Activated CD8-positive, alpha-beta memory T cell treated with anti-CD3 and anti-CD28 coated beads, Interleukin-2, amount 50 U/mL, for 24 hours (primary cell): ENCODE data around the gene LRRC4B.

Experiments used
- DNase-seq: peaks from one replicate; pipeline ENCODE4 v3.0.0-alpha.2; 2020; ENCODE audit errors: extremely low read depth

The LRRC4B gene

DNA sequence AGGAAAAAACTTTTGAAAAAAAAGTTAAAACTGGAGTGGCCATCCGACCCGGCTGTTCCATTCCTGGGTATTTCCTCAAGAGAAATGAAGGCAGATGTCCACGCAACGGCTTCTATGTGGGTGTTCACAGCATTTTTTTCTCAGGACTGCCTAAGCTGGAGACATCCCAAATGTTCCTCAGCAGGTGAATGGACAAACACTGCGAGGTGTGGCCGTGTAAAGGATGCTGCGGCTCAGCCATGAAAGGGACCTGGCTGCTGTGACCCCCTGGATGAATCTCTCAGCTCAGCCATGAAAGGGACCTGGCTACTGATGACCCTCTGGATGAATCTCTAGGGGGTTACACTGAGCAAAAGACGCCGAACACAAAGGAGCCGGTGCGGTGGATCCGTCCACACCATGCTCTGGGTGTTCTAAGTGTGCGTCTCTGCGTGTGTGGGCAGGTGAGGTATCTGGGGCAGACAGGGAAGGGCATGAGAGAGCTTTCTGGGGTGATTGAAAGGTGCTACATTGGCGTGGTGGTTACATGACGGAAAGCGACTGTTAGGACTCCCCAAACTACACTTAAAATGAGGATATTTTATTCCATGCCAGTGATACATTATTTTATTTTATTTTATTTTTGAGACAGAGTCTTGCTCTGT, 47.3 kb downstream of the LRRC4B start:
- no peak for DNase-seq

DNA sequence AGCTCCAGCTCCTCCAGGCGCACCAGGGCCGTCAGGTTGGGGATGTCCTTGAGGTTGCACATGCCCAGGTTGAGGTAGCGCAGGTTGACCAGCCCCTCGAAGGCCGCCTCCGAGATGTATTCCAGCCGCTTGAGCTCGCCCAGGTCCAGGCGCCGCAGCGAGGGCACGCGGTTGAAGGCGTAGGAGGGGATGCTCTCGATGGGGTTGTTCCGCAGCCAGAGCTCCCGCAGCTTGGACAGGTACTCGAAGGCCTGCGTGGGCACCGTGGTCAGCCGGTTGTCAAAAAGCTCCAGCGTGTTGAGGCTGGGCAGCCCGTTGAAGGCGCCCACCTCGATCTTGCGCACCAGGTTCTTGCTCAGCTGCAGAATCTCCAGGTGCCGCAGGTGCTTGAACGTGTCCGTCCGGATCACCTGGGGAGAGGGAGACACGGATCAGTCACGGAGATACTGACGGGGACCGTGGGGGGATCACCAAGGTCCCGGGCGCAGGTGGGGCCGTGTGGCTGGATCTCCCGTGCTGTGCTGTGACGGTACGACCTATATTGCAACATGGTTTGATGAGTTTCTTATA, 49.1 kb downstream of the LRRC4B start:
- DNase-seq, result no peak

DNA sequence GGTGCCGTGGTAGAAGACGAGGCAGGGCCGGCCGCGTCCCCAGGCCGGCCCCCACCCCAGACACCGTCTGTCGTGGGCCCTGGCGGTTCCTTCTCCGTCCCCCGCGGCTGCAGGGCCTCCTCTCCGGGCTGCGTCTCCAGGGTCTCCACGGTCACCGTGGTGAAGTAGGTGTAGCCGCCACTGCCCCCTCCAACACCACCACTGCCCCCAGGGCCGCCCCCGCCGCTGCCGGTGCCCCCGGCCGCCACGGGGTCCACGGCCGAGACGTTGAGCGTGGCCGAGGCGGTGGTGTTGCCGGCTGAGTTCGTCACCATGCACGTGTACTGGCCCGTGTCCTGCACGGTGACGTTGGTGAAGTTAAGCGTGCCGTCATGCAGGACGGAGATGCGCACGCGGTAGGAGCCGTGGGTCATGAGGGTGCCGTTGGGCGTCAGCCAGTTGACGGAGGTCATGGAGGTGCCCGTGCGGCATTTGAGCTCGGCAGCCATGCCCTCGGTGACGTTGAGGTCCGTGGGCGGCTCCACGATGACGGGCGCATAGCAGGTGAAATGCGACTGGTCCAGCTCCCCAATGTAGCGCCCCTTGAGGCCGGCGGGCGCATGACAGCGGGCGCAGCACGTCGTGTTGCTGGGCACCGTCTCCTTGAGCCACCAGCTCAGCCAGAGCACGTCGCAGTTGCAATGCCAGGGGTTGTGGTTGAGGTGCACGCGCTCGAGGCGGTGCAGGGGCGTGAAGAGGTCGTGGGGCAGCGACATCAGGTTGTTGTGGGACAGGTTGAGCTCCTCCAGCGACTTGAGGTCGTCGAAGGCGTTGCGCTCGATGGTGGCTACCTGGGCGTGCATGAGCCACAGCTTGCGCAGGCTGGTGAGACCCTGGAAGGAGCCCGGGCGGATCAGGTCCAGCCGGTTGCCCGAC, 49.9 kb downstream of the LRRC4B start:
- DNase-seq, result no peak

DNA sequence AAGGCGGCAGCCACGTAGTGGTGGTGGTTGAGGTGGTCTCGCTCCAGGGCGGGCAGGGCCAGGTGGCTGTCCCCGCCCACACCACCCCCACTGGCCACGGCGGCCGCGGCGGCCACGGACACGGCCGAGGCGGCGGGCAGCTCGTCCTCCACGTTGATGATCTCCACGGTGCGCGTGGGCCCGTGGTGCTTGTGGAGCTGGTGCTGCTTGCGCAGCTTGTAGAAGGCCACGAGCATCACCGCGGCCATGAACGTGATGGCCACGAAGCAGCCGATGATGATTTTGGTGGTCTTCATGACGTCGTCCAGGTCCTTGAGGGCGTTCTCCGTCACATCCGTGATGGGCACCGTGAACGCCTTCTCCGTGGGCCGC, 50.5 kb downstream of the LRRC4B start:
- no peak for DNase-seq

DNA sequence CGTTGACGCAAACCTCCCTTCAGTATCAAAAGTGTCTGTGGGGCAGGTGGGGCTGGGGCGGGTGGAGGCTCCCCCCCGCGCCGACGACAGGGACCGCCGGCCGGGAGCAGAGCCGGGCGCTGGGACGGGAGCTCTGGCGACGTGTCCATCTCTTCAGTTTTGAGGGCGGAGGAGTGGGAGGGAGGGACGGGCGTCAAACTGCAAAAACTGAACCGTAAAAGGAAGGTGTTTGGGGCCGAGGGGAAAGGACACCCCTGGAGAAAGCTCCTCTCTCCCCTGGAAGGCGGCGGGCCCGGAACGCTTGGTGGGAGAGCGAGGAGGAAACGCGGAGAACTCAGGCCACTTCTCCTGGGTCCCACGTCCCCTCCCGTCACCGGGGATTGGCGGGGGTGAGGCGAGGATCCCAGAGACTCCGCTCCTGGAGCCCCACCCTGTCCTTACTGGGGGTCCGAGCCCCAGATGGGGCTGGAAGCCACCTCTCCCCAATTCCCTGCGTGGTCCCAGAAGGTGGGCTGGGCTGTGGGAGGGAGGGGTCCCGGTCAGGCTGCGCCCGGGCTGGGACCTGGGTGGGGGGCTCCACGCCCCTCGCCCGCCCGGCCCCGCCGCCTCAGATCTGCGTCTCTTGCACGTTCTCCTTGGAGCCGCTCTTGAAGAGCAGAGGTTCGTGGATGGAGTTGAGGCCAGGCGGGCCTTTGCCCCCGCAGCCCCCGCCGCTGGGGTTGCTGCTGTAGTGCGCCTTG, 51.1 kb downstream of the LRRC4B start:
- no peak for DNase-seq

DNA sequence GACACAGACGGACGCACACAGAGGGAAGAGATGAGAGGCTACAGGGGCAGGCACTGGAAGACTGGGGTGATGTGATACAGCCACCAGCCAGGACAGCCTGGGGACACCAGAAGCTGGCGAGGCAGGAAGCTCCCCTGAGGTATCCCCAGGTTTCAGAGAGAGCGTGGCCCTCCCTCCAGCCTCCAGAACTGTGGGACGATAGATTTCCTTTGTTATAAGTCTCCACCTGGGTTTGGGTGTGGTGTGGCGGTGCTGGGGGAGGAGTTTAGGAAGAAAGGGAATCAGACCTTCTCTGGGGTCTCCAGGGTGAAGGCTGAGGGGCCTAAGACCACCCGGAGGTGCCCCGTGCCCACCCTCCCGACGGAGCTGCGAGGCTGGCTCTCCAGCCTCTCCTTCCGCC, 51.8 kb downstream of the LRRC4B start:
- no peak for DNase-seq

DNA sequence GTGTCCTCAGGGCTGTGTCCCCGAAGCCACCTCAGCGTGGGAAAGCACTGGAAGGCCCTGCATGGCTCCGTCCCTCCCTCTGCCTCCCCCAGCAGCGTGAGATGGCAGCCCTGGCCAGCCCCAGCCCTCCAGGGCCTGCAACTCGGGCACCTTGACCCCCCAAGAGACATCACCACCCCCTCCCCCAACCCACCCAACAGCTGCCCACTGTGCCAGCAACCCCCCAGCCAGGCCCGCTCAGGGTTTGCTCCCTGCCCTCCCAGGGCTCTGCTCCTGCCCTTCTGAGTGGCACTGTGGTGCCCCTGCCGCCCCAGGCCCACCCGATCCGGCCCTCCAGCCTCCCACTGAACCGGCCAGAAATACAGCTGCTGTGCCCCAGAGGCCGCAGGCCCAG, 53.1 kb downstream of the LRRC4B start:
- no peak for DNase-seq

DNA sequence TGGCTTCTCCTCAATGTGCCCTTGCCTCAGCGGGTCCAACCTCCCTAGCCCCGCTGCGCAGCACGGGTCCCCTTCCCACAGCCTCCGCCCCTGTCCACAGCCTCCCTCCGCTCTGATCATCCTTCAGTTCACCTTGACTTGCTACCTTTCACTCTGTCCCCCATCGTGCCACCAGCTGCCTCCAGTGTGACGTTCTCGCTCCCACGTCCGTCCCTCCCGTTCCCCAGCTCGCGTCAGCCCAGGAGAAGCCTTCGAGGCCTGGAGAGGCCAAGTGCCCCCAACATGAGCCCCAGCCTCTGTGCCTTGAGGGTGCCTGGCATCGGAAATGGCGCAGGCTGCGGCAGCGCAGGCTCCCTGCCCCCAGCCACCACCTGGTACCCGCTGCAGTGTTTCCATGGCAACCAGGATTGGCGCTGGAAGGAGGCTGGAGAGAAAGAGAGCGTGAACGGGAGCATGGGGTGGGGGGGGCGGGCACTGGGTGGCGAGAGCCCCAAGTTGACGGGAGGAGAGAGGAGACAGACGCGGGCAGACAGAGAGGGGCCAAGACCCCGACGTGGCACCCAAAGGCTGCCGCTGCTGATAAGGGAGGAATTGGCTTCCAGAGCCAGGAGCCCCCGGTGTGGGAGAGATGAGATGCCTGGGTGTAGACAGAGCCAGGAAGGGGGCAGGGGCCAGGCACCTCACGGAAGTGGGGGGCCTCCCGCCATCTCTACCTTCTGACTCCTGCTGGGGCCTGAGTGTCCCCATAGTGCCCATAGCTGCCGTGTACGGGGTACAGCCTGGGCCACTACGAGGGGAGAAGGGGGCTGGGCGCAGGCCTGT, 53.7 kb downstream of the LRRC4B start:
- no peak for DNase-seq

DNA sequence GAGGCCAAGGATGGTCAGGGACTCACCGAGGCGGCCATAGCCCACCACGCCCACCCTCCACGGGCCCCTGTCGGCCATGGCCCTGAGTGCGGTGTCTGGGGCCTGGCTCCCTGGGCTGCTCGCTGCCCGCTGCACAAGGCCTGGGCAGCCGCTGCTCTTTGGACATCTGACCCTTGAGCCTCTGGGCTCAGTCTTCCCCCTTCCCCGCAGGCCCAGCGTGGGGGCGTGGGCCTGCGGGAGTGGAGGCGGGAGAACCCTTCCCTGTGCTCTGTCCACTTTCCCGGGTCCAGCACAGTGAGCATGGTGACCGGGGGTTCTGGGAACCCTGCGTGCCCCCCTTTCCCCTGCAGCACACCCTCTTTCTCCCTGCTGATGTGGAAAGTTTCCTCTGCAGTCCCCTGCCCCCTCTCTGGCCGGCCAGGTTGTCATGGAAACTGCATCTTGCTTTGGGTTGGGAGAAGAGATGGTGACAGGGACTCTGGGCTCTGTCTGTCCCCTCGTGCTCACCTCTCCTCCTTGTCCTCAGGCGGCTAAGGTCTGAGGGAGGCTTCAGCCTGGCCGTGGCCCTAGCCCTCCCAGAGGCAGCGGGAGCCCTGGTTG, 54.4 kb downstream of the LRRC4B start, which contains the start of gene ASPDH:
Gene ASPDH, minus strand, starts transcription at position 168 of the 600 bp plus-strand sequence. Its CDS starts 90 bp downstream, at position 78.
- DNase-seq, result no peak

DNA sequence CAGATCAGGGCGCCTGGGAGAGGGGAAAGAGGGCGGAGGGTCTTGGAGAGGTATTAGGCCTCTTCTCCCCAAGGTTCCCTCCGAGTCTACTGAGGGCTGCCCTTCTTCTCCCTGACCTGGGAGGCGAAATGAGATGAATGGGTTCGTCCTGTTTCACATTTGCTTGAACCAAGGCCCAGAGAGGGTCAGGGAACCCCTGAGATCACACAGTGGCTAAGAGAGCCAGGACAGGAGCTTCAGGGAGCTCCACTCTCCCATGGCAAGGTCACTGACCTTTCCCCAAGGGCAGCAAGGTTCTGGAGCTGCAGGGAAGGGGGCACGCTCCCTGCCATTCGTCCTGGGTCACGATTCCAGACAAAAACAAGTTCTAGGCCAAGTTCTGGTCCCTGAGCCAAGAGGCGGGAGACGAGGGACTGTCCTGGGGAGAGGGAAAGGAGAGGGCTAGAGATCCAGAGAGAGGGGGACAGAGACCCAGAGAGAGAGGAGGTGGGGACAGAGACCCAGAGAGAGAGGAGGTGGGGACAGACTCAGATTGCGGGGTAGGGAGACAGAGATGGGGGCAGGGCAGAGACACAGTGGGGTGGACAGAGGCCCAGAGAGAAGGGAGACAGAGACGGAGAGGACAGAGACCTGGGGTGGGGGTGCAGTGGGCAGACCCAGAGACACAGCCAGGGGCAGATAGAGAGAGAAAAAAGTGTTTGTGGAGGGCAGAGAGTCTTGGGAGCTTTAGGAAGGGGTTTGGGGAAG, 55.1 kb downstream of the LRRC4B start:
- DNase-seq, result no peak

DNA sequence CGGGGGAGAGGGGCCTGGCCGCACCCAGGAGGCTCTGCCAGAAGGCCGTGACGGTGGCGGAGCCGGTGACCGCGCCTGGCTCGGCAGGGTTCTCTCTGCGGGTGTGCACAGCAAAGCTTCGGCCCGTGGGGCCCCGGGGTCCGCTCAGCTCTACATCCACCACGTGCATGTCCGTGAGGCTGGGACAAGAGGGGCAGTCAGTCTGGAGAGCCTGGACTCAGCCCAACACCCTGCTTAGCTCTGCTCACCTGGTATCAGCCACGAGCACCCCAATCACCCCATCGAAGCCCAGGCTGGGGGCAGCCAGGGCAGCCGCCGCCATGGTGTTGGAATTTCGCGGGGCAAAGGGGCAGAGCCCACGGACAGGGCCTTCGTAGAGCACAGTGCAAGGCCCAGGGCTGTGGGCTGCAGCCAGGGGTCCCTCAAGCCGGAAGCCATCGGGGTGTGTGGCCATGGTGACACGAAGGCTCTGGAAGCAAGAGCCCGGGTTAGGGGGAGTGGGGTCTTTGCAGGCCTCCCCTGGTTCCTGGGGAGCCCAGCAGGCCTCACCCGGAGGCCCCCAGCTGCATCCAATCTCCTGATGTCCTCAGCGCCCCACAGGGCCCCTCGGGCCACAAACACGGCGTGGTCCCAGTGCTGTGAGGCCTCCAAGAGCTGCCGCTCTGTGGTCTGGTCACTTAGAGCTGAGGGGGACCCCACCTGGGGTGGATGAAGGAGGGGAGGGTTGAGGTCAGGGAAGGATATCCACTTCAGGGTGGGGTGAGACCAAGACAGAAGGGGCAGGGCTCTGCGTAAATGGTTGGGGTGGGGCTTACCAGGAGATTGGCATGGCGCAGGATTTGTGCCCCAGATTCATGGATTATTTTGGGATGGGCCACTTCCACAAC, 55.9 kb downstream of the LRRC4B start:
- no peak for DNase-seq

DNA sequence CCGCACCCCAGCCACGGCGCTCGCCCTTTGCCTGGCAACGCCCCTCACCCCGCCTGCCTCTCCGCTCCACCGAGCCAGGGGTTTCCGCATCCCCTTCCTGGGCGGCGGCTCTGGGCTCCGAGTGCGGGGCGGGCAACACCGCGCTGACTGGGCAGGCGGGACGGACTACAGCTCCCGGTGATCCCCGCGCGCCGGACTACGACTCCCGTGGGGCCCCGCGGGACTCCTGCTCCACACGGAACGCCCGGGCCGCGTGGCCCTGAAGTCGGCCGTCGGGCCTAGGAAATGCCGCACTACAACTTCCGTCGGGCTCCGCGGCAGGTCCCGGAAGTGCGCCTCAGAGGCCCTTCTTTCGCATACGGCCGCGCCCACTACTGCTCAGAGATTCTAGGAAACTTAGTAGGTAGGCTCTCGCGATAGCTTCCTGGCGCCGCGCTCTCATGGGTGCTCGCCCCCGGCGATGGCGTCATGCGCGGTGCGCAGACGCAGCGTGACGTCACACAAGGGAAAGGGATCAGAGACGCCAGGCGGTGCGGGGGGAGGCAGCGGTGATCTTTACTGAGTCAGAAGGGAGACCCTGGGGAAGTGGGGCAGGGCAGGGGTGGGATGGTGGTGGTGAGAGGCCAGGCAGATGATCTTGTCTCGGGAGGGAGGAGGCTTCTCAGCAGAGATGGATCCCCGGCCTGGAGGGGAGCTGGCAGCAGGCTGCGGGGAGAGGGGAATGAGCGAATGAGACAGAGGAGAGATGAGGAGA, 57.0 kb downstream of the LRRC4B start, which contains the start of gene JOSD2:
Gene JOSD2, minus strand, starts transcription at position 123 of the 754 bp plus-strand sequence. CDS start 760 bp downstream, outside the sequence.
- DNase-seq, result peak; percentile 92

DNA sequence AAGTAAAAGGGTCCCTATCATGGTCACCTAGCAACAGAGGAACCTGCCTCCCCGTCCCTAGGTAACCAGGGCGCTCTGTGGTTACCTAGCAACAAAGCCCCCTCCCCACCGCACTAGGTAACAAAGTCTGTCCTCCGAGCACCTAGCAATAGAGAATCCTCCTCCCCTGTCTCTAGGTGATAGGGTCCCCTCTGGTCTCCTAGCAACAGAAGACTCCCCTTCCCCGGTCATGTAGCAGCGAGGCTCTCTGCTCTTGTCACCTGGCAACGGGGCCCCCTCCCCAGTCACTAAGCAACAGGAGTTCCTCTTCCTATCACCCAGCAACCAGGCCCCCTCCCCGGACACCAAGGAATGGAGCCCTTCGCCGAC, 57.6 kb downstream of the LRRC4B start:
- no peak for DNase-seq

DNA sequence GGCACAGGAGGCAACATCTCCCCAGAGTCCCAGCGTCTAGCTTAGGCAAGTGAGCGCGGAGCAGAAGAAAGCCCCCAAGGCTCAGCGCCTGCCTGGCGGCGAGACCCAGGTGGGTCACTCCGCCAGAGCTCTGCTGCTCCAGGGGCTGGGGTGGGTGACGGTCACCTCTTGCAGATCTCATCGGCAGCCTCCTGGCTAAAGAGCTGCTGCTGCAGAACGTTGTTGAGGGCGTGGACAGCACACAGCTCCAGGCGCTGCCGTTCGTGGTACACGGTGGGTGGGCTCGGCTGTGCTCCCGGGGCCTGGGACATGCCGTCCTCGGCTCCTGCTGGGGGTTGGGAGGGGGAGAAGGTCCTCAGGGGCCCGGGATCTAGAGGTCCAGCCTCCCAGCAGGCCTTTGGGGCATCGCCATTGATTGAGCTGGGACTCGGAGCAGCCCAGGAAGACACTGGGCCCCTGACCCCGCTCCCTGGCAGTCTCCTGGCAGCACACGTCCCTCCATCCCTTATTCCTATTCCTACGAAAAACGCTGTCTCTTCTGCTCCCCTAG, 58.0 kb downstream of the LRRC4B start:
- no peak for DNase-seq

DNA sequence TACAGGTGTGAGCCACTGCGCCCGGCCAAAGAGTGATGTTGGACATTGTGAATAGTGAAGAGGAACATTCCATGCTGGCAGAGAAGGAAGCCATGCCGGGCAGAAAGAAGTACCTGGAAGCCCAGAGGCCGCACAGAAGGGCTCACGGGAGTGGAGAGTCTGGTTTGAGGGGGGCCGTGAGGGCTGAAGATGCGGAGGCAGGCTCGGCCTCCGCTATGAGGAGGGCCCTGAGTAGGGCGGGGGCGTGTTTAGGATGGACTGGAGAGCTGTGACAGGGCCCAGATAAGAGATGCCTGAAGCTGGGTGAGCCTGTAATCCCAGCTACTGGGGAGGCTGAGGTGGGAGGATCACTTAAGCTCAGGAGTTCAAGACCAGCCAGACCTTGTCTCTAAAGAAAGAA, 58.9 kb downstream of the LRRC4B start:
- no peak for DNase-seq

DNA sequence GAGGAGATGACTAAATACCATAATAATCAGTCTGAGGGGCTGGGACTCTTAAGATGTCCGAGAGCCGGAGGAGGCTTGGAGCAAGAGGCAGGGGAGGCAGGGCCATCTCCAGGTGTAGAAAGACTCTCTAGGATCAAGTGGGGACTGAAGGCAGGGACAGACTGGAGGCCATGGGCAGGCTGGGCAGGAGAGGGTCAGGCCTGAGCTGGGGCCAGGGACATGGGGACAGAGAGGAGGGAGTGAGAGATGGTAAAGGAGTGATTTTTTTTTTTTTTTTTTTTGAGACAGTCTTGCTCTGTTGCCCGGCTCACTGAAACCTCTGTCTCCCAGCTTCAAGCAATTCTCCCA, 59.4 kb downstream of the LRRC4B start:
- no peak for DNase-seq

DNA sequence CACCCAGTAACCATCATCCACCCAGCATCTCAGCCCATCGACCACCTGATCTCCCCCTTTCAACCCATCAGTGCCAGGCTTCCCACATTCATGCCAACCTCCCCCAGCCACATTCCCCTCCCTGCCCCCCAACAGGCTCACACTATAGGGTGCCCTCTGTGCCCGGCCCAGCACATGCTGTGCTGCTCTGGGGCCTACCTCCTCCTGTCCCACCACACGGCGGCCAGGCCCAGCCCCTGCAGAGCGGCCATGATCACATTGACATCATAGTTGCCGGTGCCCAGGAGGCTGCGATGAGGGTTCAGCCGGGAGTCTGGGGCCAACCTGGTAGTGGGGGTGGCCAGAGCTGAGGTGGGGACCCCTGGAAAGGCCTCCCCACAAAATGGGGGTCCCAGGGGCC, 60.9 kb downstream of the LRRC4B start:
- DNase-seq, result no peak

DNA sequence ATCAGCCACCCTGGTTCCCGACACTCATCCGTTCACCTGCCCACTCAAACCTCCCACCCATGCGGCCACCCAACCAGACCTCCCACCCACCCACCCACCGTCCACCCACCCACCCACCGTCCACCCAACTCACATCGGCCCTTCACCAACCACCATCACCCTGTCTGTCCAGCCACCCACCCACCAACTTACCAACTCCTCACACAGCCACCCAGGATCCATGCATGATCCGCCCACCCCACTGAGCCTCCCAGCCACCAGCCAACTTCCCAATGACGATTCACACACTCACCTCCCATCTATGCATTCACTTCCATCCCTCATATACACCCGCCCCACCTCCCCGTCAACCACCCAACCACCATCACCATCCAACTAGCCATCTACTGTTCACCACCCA, 61.5 kb downstream of the LRRC4B start:
- DNase-seq, result no peak
